Non-pigmented ciliary epithelial cell (primary cell): ENCODE measurements around the gene SLX9.

ENCODE experiments used
- DNase-seq: peaks from one replicate; pipeline ENCODE4 v3.0.0-alpha.2; 2010; ENCODE audit warnings: low read depth

SLX9 gene

GRCh38 chr21:44991538-44992483 lies 52.0 kb downstream of the SLX9 start:
- DNase-seq = no peak

- DNase-seq = no peak
These were observed 52.8 kb downstream of the SLX9 start for GRCh38 chr21:44992608-44993031.

- DNase-seq = no peak
These were observed 53.7 kb downstream of the SLX9 start for GRCh38 chr21:44993321-44994046.

- DNase-seq = no peak
These were observed 54.3 kb downstream of the SLX9 start for GRCh38 chr21:44994047-44994694.

GRCh38 chr21:44994695-44995342 lies 55.0 kb downstream of the SLX9 start:
- DNase-seq = no peak

- DNase-seq = no peak
These were observed 55.6 kb downstream of the SLX9 start for GRCh38 chr21:44995343-44995941.

- no peak for DNase-seq
These were observed 56.3 kb downstream of the SLX9 start for GRCh38 chr21:44996096-44996495.

GRCh38 chr21:44996501-44996921 lies 56.7 kb downstream of the SLX9 start:
- no peak for DNase-seq

GRCh38 chr21:44996983-44997936 lies 57.4 kb downstream of the SLX9 start:
- no peak for DNase-seq

GRCh38 chr21:44998086-44998620 lies 58.3 kb downstream of the SLX9 start:
- DNase-seq = no peak

- DNase-seq = no peak
These were observed 59.0 kb downstream of the SLX9 start for GRCh38 chr21:44998621-44999427.

GRCh38 chr21:44999428-44999971 lies 59.7 kb downstream of the SLX9 start:
- DNase-seq = no peak

- no peak for DNase-seq
These were observed 60.3 kb downstream of the SLX9 start for GRCh38 chr21:44999972-45000636.

- DNase-seq = no peak
These were observed 60.9 kb downstream of the SLX9 start for GRCh38 chr21:45000637-45001133.

- DNase-seq = no peak
These were observed 61.6 kb downstream of the SLX9 start for GRCh38 chr21:45001134-45002095.

- DNase-seq = no peak
These were observed 62.8 kb downstream of the SLX9 start for GRCh38 chr21:45002381-45003204.
